Left lobe of liver (tissue), 2 donors: ENCODE results near the gene DAD1. TPM values are rescaled to one million over a fixed set of nuclear protein-coding genes. Genes with fewer than 3 reads are reported as not detected.

ENCODE experiments used
- ATAC-seq: fragments of 200-7000 bp; cut with Tn5 transposase; one replicate; pipeline ENCODE4 v1.9.1; 2020; ENCODE audit warnings: mild to moderate bottlenecking, moderate library complexity
- DNase-seq: peaks from one replicate; pipeline ENCODE4 v3.0.0-alpha.2; 2020; ENCODE audit warnings: low spot score
- total RNA-seq: library from RNA; stranded (reverse); gene quantifications from one replicate; pipeline ENCODE4 v1.2.1, GENCODE V29; 2021
- donor health status: DM: no; HTN: no; CAD: no; lungs with moderate emphysema.
- donor health status: DM: no; HTN: yes; CAD: no.

Gene DAD1
- total RNA-seq, 1 donor from 2014 or later: 133 TPM

DNA sequence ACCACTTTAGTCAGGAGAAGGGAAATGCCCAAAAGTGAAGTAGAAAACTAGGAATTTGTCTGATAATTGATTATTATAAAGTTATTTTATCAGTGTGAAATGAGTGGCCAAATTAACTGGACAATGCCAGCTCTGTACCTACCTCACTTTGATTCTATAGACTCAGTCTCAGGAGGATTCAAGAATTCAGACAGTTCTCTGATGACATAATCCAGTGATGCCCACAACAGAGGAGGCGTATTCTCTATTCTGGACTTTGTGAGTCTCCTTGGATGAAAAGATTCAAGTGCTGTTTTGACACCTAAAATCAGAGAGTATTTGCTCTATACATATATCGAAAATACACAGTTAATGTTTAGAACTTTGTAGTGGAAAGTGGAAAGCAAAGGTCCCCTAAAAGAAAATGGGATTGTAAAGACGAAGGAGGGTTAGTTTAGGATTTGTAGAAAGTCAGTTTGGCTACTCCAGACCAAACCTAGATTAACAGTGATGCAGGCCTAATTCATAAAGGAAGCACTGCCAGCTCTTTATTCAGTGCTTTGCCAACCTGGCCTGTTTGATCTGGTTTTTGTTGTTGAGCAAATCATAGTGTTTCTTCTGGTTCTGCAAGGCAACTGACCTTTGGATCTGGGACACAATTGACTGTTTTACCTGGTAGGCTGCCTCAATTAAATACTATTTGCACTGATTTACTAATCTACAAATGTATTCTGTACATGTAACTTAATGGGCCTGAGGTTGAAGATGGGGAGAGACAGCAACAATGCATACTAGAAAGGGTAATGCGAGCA, 67.4 kb downstream of the DAD1 start:
- peak; percentile 95 for ATAC-seq
- DNase-seq: peak; percentile 65

GRCh38 chr14:22520796-22521195, 68.2 kb downstream of the DAD1 start:
- ATAC-seq (no peak), DNase-seq (no peak)

DNA sequence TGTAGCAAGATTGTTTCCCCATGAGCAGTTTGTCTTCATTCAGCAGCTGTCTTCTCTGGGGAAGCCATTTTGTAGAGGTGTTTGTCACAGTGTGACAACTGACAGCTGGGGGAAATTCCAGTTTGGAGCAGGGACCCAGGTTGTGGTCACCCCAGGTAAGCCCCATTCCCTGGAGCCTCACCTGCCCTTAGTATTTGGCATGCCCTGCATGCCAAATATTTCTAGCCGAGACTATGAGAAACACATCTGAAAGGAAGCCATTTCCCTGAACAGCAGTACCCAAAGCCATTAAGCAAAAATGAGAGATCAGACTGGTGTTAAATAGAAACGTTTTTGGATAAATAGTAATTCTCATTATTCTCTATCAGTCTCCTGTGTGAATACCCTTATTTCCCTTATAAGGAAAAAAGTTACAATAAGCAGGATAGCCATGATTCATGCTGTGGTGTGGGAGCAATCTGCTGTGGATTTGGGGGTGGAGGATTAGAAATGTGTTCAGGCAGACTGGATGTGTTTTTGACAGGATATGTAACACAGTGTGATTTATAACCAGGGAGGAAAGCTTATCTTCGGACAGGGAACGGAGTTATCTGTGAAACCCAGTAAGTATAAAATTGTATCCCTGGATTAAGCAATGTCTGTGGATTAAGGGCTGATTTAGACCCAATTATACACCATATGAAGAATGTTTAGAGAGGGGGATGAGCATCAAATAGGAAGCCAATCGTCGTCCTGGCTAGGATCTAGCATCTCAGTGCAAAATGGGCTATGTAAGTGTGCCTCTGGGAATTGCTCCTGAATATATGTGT, 68.9 kb downstream of the DAD1 start:
- ATAC-seq (no peak), DNase-seq (no peak)

DNA sequence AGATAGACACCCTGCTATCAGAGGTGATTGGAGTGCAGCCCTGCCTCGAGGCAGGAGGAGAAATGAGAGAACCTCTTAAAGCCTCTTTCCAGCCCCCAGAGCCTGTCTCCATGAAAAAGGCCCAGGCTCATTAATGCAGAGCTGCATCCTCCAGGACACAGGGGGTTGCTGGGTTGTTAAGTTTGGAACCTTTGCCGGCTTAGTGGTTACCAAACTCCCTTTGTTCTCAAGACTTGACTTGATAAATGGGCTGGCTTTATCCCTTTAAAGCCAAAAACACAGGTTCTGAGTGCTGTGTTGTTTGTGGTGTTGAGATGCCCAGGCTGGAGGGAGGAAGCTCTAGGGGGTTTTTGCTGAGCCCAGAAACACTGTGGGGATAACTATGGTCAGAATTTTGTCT, 71.0 kb downstream of the DAD1 start:
- ATAC-seq (no peak), DNase-seq (no peak)

DNA sequence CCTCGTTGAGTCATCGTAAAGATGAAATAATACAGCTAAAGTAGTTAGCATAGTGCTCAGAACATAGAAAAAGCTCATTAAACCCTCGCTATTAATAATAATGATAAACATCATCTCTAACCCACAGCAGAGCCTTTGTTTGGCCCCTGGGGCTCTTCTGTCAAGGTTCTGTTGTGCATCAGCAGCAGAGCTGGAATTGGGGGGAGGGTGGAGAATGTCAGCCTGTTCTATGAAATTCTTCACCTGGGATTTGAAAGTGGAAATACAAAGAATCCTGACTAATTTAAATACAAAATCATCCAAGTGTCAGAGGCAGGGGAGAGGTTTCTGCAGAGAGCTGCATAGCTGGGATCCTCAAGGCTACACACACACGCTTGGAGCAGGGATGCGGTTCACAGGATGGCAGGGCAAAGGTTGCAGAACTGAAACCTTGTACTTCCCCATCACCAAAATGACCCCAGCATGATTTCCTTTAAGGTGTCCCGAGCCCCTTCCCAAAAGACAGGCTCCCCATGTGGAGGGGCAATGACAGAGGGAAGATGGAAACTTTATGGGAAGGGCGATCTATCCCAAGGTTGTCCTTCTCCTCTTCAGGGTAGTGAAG, 71.8 kb downstream of the DAD1 start:
- ATAC-seq: no peak
- no peak for DNase-seq

- no peak for ATAC-seq
- no peak for DNase-seq
Measured at GRCh38 chr14:22515929-22516328, 73.1 kb downstream of the DAD1 start.

Other genes with a start within 250 kb of the DAD1 start
- 20.0 TPM for gene ABHD4, start 9.1 kb upstream of the DAD1 start, total RNA-seq
- gene OR6J1, start 55.1 kb upstream of the DAD1 start, total RNA-seq: not detected
- gene OXA1L, start 177.5 kb upstream of the DAD1 start, total RNA-seq: 71.3 TPM
- 6.1 TPM for gene SLC7A7, start 226.2 kb upstream of the DAD1 start, total RNA-seq
- gene MRPL52, start 240.7 kb upstream of the DAD1 start, total RNA-seq: 48.9 TPM
- 10.9 TPM for gene MMP14, start 247.4 kb upstream of the DAD1 start, total RNA-seq